H1 (cell line): ENCODE results near the gene FBXW2. TPM values are rescaled to one million over a fixed set of nuclear protein-coding genes. Genes with fewer than 3 reads are reported as not detected.

ENCODE experiments used
- CTCF ChIA-PET: fragments of 300-600 bp; sonication (Branson Sonifier 250); formaldehyde crosslinking; loops from one replicate; lab custom pipeline; 2021; ENCODE audit not compliant: partially characterized antibody; lab: Charles Lee
- POLR2A ChIA-PET: fragments of 300-600 bp; sonication (Branson Sonifier 250); formaldehyde crosslinking; loops from one replicate; lab custom pipeline; 2021; ENCODE audit warnings: inconsistent platforms; ENCODE audit not compliant: partially characterized antibody; lab: Charles Lee
- DNase-seq, 2 experiments: peaks; one replicate each; pipeline versions ENCODE4 v3.0.0 to v3.0.0-alpha.2; 2010 to 2022; ENCODE audit warnings: low spot score in 2 of 2, low read depth in 1 of 2, mixed read lengths in 1 of 2
- FAIRE-seq: peaks from 2 replicates; lab custom pipeline; 2011; peaks lifted over from hg19 to GRCh38; lab: Jason Lieb, UNC
- H2AFZ ChIP-seq: 2 replicates; pipeline ENCODE4 v1.8.1; 2012; ENCODE audit warnings: low read length, inconsistent platforms
- H2AK5ac ChIP-seq: 2 replicates; pipeline ENCODE4 v1.6.1; 2013; ENCODE audit warnings: low read depth, low read length
- H2BK120ac ChIP-seq: replicated peaks from 2 replicates; pipeline ENCODE3; 2013; ENCODE audit warnings: low read depth, low read length, inconsistent platforms
- H2BK12ac ChIP-seq: 2 replicates; pipeline ENCODE4 v1.6.1; 2013; ENCODE audit warnings: low read depth, low read length
- H2BK15ac ChIP-seq: 2 replicates; pipeline ENCODE4 v1.6.1; 2013; ENCODE audit warnings: low read length
- H2BK20ac ChIP-seq: 2 replicates; pipeline ENCODE4 v1.6.1; 2013; ENCODE audit warnings: low read length
- H2BK5ac ChIP-seq: 2 replicates; pipeline ENCODE4 v1.6.1; 2013; ENCODE audit warnings: low read depth, low read length
- H3K14ac ChIP-seq: 2 replicates; pipeline ENCODE4 v1.6.1; 2013; ENCODE audit warnings: inconsistent platforms; ENCODE audit not compliant: insufficient read length
- H3K18ac ChIP-seq: 2 replicates; pipeline ENCODE4 v1.6.1; 2013; ENCODE audit warnings: low read length; ENCODE audit errors: extremely low read depth
- H3K23ac ChIP-seq: 2 replicates; pipeline ENCODE4 v1.6.1; 2013; ENCODE audit warnings: inconsistent platforms; ENCODE audit not compliant: insufficient read length
- H3K23me2 ChIP-seq: 2 replicates; pipeline ENCODE4 v1.6.1; 2013; ENCODE audit warnings: low read depth, low read length
- H3K27ac ChIP-seq: 2 replicates; pipeline ENCODE4 v1.6.1; 2011; ENCODE audit warnings: low read depth, low read length, inconsistent platforms
- H3K27me3 ChIP-seq, 4 experiments: replicated peaks in 1 of 4; 1 replicate in 1 of 4; 2 replicates in 3 of 4; pipeline versions ENCODE4 v1.6.1 to v1.8.1; 2011 to 2013; ENCODE audit warnings: low read length in 3 of 4, mild to moderate bottlenecking in 3 of 4, inconsistent platforms in 2 of 4, mixed read lengths in 2 of 4, moderate library complexity in 1 of 4; ENCODE audit not compliant: control insufficient read depth in 3 of 4, insufficient read depth in 3 of 4; ENCODE audit errors: extremely low read depth in 1 of 4
- H3K36me3 ChIP-seq, 4 experiments: 2 replicates each; pipeline versions ENCODE4 v1.6.1 to v1.8.1; 2011 to 2013; ENCODE audit warnings: mild to moderate bottlenecking in 4 of 4, low read length in 3 of 4, moderate library complexity in 2 of 4, control low read depth in 1 of 4, inconsistent platforms in 1 of 4; ENCODE audit not compliant: insufficient read depth in 4 of 4, control insufficient read depth in 2 of 4
- H3K4ac ChIP-seq: replicated peaks from 2 replicates; pipeline ENCODE3; 2013; ENCODE audit warnings: low read length, low read depth, mixed read lengths, inconsistent platforms; ENCODE audit not compliant: insufficient read length
- H3K4me1 ChIP-seq, 4 experiments: replicated peaks in 1 of 4; 1 replicate in 1 of 4; 2 replicates in 3 of 4; pipeline versions ENCODE4 v1.6.1 to v1.8.1; 2011 to 2013; ENCODE audit warnings: low read length in 3 of 4, inconsistent platforms in 2 of 4, mixed read lengths in 1 of 4; ENCODE audit not compliant: insufficient read depth in 4 of 4, control insufficient read depth in 3 of 4
- H3K4me2 ChIP-seq, 2 experiments: 2 replicates each; pipeline versions ENCODE4 v1.6.1 to v1.8.1; 2011 to 2013; ENCODE audit warnings: low read depth in 2 of 2, low read length in 2 of 2, control low read depth in 1 of 2, inconsistent platforms in 1 of 2, mild to moderate bottlenecking in 1 of 2; ENCODE audit not compliant: insufficient read depth in 1 of 2
- H3K4me3 ChIP-seq, 4 experiments: fragments of 200-600, 300-600 bp in 1 of 4; sonication (generic), shearing (Covaris generic), sonication (Bioruptor Twin) in 1 of 4; 2 replicates each; pipeline versions ENCODE4 v1.5.1 to v1.8.1; 2011 to 2016; ENCODE audit warnings: low read length in 4 of 4, low read depth in 3 of 4, control low read depth in 2 of 4, inconsistent platforms in 2 of 4, mild to moderate bottlenecking in 2 of 4, mixed read lengths in 1 of 4, moderate library complexity in 1 of 4; ENCODE audit not compliant: insufficient read depth in 2 of 4; ENCODE audit errors: extremely low read depth in 1 of 4
- H3K56ac ChIP-seq: replicated peaks from 2 replicates; pipeline ENCODE3; 2013; ENCODE audit warnings: low read depth, mild to moderate bottlenecking, mixed read lengths, low read length, inconsistent platforms; ENCODE audit not compliant: insufficient read length
- H3K79me1 ChIP-seq: 2 replicates; pipeline ENCODE4 v1.6.1; 2013; ENCODE audit warnings: low read depth, low read length, control low read depth
- H3K79me2 ChIP-seq, 2 experiments: 2 replicates each; pipeline versions ENCODE4 v1.6.1 to v1.8.1; 2012 to 2013; ENCODE audit warnings: low read length in 2 of 2, mild to moderate bottlenecking in 2 of 2, inconsistent platforms in 1 of 2; ENCODE audit not compliant: insufficient read depth in 2 of 2, control insufficient read depth in 1 of 2
- H3K9ac ChIP-seq, 4 experiments: replicated peaks in 1 of 4; 1 replicate in 1 of 4; 2 replicates in 3 of 4; pipeline versions ENCODE4 v1.6.1 to v1.8.1; 2011 to 2013; ENCODE audit warnings: low read depth in 3 of 4, low read length in 3 of 4, control low read depth in 2 of 4, mild to moderate bottlenecking in 2 of 4, moderate library complexity in 2 of 4, inconsistent platforms in 1 of 4; ENCODE audit errors: extremely low read depth in 1 of 4
- H3K9me3 ChIP-seq, 2 experiments: 2 replicates each; pipeline versions ENCODE4 v1.6.1 to v1.8.1; 2012 to 2013; ENCODE audit warnings: mild to moderate bottlenecking in 2 of 2, moderate library complexity in 2 of 2, control low read depth in 1 of 2, inconsistent platforms in 1 of 2, low read depth in 1 of 2, low read length in 1 of 2, mixed read lengths in 1 of 2; ENCODE audit not compliant: insufficient read depth in 2 of 2
- H4K20me1 ChIP-seq, 2 experiments: replicated peaks in 1 of 2; 2 replicates each; pipeline versions ENCODE3 to v1.8.1; 2011 to 2013; ENCODE audit warnings: inconsistent platforms in 2 of 2, low read length in 2 of 2, mild to moderate bottlenecking in 1 of 2; ENCODE audit not compliant: insufficient read depth in 2 of 2, control insufficient read depth in 1 of 2
- H4K5ac ChIP-seq: 2 replicates; pipeline ENCODE4 v1.6.1; 2013; ENCODE audit warnings: low read length, low read depth, mixed read lengths, inconsistent platforms; ENCODE audit not compliant: insufficient read length
- H4K8ac ChIP-seq: 2 replicates; pipeline ENCODE4 v1.8.0; 2013; ENCODE audit warnings: mild to moderate bottlenecking, moderate library complexity, low read length, inconsistent platforms; ENCODE audit not compliant: insufficient read depth; ENCODE audit errors: extremely low read depth
- H4K91ac ChIP-seq: replicated peaks from 2 replicates; pipeline ENCODE3; 2013; ENCODE audit warnings: low read length, mixed read lengths, inconsistent platforms; ENCODE audit not compliant: insufficient read length
- BACH1 ChIP-seq: IDR thresholded peaks from 2 replicates; pipeline ENCODE4 v1.6.1; 2012; ENCODE audit warnings: low read length, improper control_type of control experiment
- BRCA1 ChIP-seq: IDR thresholded peaks from 2 replicates; pipeline ENCODE4 v1.6.1; 2012; ENCODE audit warnings: low read depth, low read length, improper control_type of control experiment
- HDAC2 ChIP-seq, 2 experiments: fragments of 300-600 bp in 1 of 2; sonication (generic) in 1 of 2; IDR thresholded peaks; 2 replicates each; pipeline ENCODE4 v1.6.1; 2011 to 2012; ENCODE audit warnings: low read depth in 2 of 2, low read length in 2 of 2, mild to moderate bottlenecking in 2 of 2, moderate library complexity in 2 of 2, borderline replicate concordance in 1 of 2, inconsistent platforms in 1 of 2
- KDM5A ChIP-seq: fragments of 200-600 bp; IDR thresholded peaks from 2 replicates; pipeline ENCODE4 v1.7.1; 2012; ENCODE audit warnings: mild to moderate bottlenecking, low read length, inconsistent platforms, mixed read lengths
- NANOG ChIP-seq: IDR thresholded peaks from 2 replicates; pipeline ENCODE4 v1.6.1; 2011; ENCODE audit warnings: low read length, low read depth, mild to moderate bottlenecking, inconsistent platforms; ENCODE audit not compliant: insufficient read depth, poor library complexity, severe bottlenecking
- RBBP5 ChIP-seq: IDR thresholded peaks from 2 replicates; pipeline ENCODE4 v1.7.1; 2012; ENCODE audit warnings: low read depth, mild to moderate bottlenecking, inconsistent platforms, low read length, moderate library complexity, borderline replicate concordance
- SP4 ChIP-seq: IDR thresholded peaks from 2 replicates; pipeline ENCODE4 v1.6.1; 2012; ENCODE audit warnings: low read length, inconsistent platforms
- TAF1 ChIP-seq: IDR thresholded peaks from 2 replicates; pipeline ENCODE4 v1.6.1; 2011; ENCODE audit warnings: mild to moderate bottlenecking, low read depth, low read length
- WGBS, 2 experiments: shearing (Covaris generic) in 1 of 2; methylation state at CpG; one replicate each; pipeline versions ENCODE4 v1.1.6 to v1.1.7; 2013 to 2015; ENCODE audit warnings: low lambda C conversion rate in 2 of 2, mixed read lengths in 2 of 2, inconsistent platforms in 1 of 2, low coverage in 1 of 2, missing lambda C conversion rate in 1 of 2; ENCODE audit not compliant: insufficient replicate concordance in 2 of 2, insufficient coverage in 1 of 2, insufficient read length in 1 of 2; ENCODE audit errors: extremely low coverage in 1 of 2, missing lambda C conversion rate in 1 of 2; 5-methylcytosine and 5-hydroxymethylcytosine counted together
- polyA plus RNA-seq, 7 experiments: library from polyadenylated mRNA; depleted of rRNA in 3 of 7; stranded (reverse) in 5 of 7; unstranded in 2 of 7; fragments of >200 nt in 5 of 7; fragments of 200-250 nt in 2 of 7; gene quantifications; 1 replicate in 5 of 7; 2 replicates in 1 of 7; 4 replicates in 1 of 7; pipeline versions ENCODE4 v1.2.1 to v1.2.3, GENCODE V29; 2011 to 2013; ENCODE audit warnings: missing spikeins in 2 of 7, mixed read lengths in 2 of 7
- total RNA-seq: library from RNA; stranded (reverse); fragmentation: NEBNext Ultra II Directional; extraction: Animal tissue kit (Norgen Biotek cat#: 25700); gene quantifications from 2 replicates; pipeline ENCODE4 v1.2.1, GENCODE V29; 2021

Gene FBXW2
- total and polyA plus RNA-seq, 2 of the 8 experiments (the other 6 are each of a cell fraction or from before 2014, with no cell fraction given) = 19.2 to 65.3 TPM

- H2BK12ac ChIP-seq = no peak overlapping the region
- FAIRE-seq = no peak
- no peak overlapping the region for H3K4ac ChIP-seq
- no peak overlapping the region for H3K56ac ChIP-seq
- H2AK5ac ChIP-seq = no peak overlapping the region
- H4K5ac ChIP-seq = no peak overlapping the region
- H2AFZ ChIP-seq = no peak overlapping the region
- 88% methylated on average over 3 of the region's 3 CpGs; no CpG with 5 or more reads in 1 of the 2 experiments for WGBS, 2 experiments
- no peak overlapping the region for H2BK15ac ChIP-seq
- H4K8ac ChIP-seq = no peak overlapping the region
- H2BK20ac ChIP-seq = no peak overlapping the region
- no peaks in the 10 kb centered on the region for H3K79me1 ChIP-seq
- no peak overlapping the region for H3K4me3 ChIP-seq
- TF ChIP-seq HDAC2 (IDR thresholded peaks at IDR 0.05; ENCODE audit: borderline replicate concordance in 1 of 2, low read depth in 2 of 2, low read length in 2 of 2) (no peak), KDM5A (no peak), BACH1 (no peak), RBBP5 (no peak), SP4 (no peak), BRCA1 (no peak), NANOG (no peak), TAF1 (no peak)
- no peak overlapping the region for H3K4me2 ChIP-seq
- H4K91ac ChIP-seq = no peak overlapping the region
- H3K79me2 ChIP-seq = no peaks in the 10 kb centered on the region
- no peak for DNase-seq
- H3K27ac ChIP-seq = no peak overlapping the region
- H3K18ac ChIP-seq = no peak overlapping the region
- no peaks in the 10 kb centered on the region for H3K36me3 ChIP-seq
- no peaks in the 10 kb centered on the region for H3K27me3 ChIP-seq
- H3K4me1 ChIP-seq = peaks cover 0 to 4% (median 0%) of the 10 kb centered on the region in 4 experiments; a peak in 3 of 7 replicates
- no peaks in the 10 kb centered on the region for H4K20me1 ChIP-seq
- H3K23ac ChIP-seq = no peak overlapping the region
- H3K9ac ChIP-seq = no peak overlapping the region
- H2BK5ac ChIP-seq = no peak overlapping the region
- ChIA-PET CTCF (interaction anchor here (0.6 to 2.1 kb wide), 6 partner anchors 10 to 246 kb away, joined by 3 to 5 read pairs (median 4); no protein-coding TSS in a partner anchor), POLR2A (interaction anchor here (0.6 to 2.4 kb wide), 2 partner anchors 21 to 155 kb away, joined by 3 to 7 read pairs; partner anchors contain the start of gene MEGF9)
- H3K14ac ChIP-seq = no peak overlapping the region
- H3K9me3 ChIP-seq = no peaks in the 10 kb centered on the region
- H2BK120ac ChIP-seq = no peak overlapping the region
- no peaks in the 10 kb centered on the region for H3K23me2 ChIP-seq
Observed at GRCh38 chr9:120735415-120736126, 57.6 kb downstream of the FBXW2 start.
